Gastroesophageal sphincter (tissue), 3 donors: Measurements from ENCODE around the gene SOX8.

Experiments
- POLR2A ChIP-seq, 2 donors: fragments of 450-650 bp; IDR thresholded peaks; one replicate each; pipeline ENCODE4 v1.6.1; 2017; ENCODE audit warnings: antibody characterized with exemption in 2 of 2, mild to moderate bottlenecking in 2 of 2, moderate library complexity in 1 of 2
- POLR2AphosphoS5 ChIP-seq: sonication (generic); formaldehyde crosslinking; IDR thresholded peaks from one replicate; pipeline ENCODE4 v1.6.1; 2017; ENCODE audit warnings: antibody characterized with exemption
- TF ChIP-seq, protein P1 (sequence below), 4 experiments: fragments of 200-600 bp in 2 of 4; fragments of 450-650 bp in 2 of 4; sonication (generic) in 1 of 4; IDR thresholded peaks; one replicate each; pipeline ENCODE4 v1.5.1; 2017 to 2019; ENCODE audit warnings: antibody characterized with exemption in 4 of 4, mild to moderate bottlenecking in 2 of 4, moderate library complexity in 2 of 4

GRCh38 chr16:984736-985636, 3.4 kb downstream of the SOX8 start:
- TF ChIP-seq, protein P1, sequence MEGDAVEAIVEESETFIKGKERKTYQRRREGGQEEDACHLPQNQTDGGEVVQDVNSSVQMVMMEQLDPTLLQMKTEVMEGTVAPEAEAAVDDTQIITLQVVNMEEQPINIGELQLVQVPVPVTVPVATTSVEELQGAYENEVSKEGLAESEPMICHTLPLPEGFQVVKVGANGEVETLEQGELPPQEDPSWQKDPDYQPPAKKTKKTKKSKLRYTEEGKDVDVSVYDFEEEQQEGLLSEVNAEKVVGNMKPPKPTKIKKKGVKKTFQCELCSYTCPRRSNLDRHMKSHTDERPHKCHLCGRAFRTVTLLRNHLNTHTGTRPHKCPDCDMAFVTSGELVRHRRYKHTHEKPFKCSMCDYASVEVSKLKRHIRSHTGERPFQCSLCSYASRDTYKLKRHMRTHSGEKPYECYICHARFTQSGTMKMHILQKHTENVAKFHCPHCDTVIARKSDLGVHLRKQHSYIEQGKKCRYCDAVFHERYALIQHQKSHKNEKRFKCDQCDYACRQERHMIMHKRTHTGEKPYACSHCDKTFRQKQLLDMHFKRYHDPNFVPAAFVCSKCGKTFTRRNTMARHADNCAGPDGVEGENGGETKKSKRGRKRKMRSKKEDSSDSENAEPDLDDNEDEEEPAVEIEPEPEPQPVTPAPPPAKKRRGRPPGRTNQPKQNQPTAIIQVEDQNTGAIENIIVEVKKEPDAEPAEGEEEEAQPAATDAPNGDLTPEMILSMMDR (IDR thresholded peaks at IDR 0.05), result no peak
- TF ChIP-seq POLR2AphosphoS5, result no peak
- TF ChIP-seq POLR2A (IDR thresholded peaks at IDR 0.05), result no peak
